ENCODE results near the gene ZNF276.

- TF ChIP-seq YY1 (IDR thresholded peaks at IDR 0.05; ENCODE audit: insufficient read depth, insufficient read length) (no peak), ZNF274 (IDR thresholded peaks at IDR 0.05; ENCODE audit: low read depth, low read length) (no peak), SUZ12 (IDR thresholded peaks at IDR 0.05; ENCODE audit: extremely low read depth, insufficient read depth, insufficient read length) (no peak)
Measured at GRCh38 chr16:89678258-89678657, 43.1 kb upstream of the ZNF276 start.
